Loucy (cell line): ENCODE measurements around the gene TRPM6.

ENCODE experiments used
- H2AFZ ChIP-seq: fragments of 200-600 bp; sonication (generic); 2 replicates; pipeline ENCODE4 v1.6.0; 2016; ENCODE audit warnings: antibody characterized with exemption, mild to moderate bottlenecking, low read length, moderate library complexity
- H3F3A ChIP-seq: fragments of 200-600 bp; 2 replicates; pipeline ENCODE4 v1.6.0; 2016; ENCODE audit warnings: antibody characterized with exemption, low read depth, mild to moderate bottlenecking
- H3K27me3 ChIP-seq: fragments of 200-600 bp; sonication (generic); 2 replicates; pipeline ENCODE4 v1.6.1; 2014; ENCODE audit warnings: low read length, mild to moderate bottlenecking; ENCODE audit not compliant: insufficient read depth, poor library complexity, severe bottlenecking
- H3K36me3 ChIP-seq: fragments of 200-600 bp; sonication (generic); 2 replicates; pipeline ENCODE4 v1.6.1; 2016; ENCODE audit warnings: low read length; ENCODE audit not compliant: insufficient read depth
- H3K4me1 ChIP-seq: fragments of 200-600 bp; sonication (generic); 2 replicates; pipeline ENCODE4 v1.5.1; 2014; ENCODE audit warnings: low read length, mild to moderate bottlenecking; ENCODE audit not compliant: insufficient read depth, poor library complexity, severe bottlenecking
- H3K4me2 ChIP-seq: fragments of 200-600 bp; sonication (generic); 2 replicates; pipeline ENCODE4 v1.6.0; 2014; ENCODE audit warnings: antibody characterized with exemption, low read length, low read depth, mild to moderate bottlenecking; ENCODE audit not compliant: poor library complexity, severe bottlenecking
- H3K4me3 ChIP-seq: fragments of 200-600 bp; sonication (generic); 2 replicates; pipeline ENCODE4 v1.5.1; 2014; ENCODE audit warnings: low read length, mild to moderate bottlenecking, mixed read lengths; ENCODE audit not compliant: poor library complexity, severe bottlenecking
- H3K79me2 ChIP-seq: fragments of 200-600 bp; sonication (generic); 2 replicates; pipeline ENCODE4 v1.6.1; 2014; ENCODE audit warnings: low read length; ENCODE audit not compliant: insufficient read depth
- H3K9ac ChIP-seq: fragments of 200-600 bp; sonication (generic); 2 replicates; pipeline ENCODE4 v1.6.0; 2014; ENCODE audit warnings: mild to moderate bottlenecking, low read depth, low read length, moderate library complexity; ENCODE audit not compliant: poor library complexity, severe bottlenecking
- H3K9me2 ChIP-seq: fragments of 200-600 bp; sonication (generic); replicated peaks from 2 replicates; pipeline ENCODE4 v1.6.1; 2016; ENCODE audit warnings: low read depth, low read length, mixed read lengths
- H3K9me3 ChIP-seq: fragments of 200-600 bp; sonication (generic); 2 replicates; pipeline ENCODE4 v1.6.1; 2014; ENCODE audit warnings: mild to moderate bottlenecking, antibody characterized with exemption, low read length, low read depth; ENCODE audit not compliant: insufficient read depth
- H4K20me1 ChIP-seq: fragments of 200-600 bp; sonication (generic); 2 replicates; pipeline ENCODE4 v1.6.0; 2014; ENCODE audit warnings: antibody characterized with exemption, low read length, mild to moderate bottlenecking; ENCODE audit not compliant: insufficient read depth, poor library complexity, severe bottlenecking
- CTCF ChIP-seq: fragments of 200-600 bp; sonication (generic); conservative IDR thresholded peaks from 2 replicates; pipeline ENCODE4 v1.5.1; 2014; ENCODE audit warnings: mild to moderate bottlenecking, antibody characterized with exemption, low read length
- EZH2phosphoT487 ChIP-seq: fragments of 200-600 bp; IDR thresholded peaks from 2 replicates; pipeline ENCODE4 v1.6.1; 2018; ENCODE audit warnings: antibody characterized with exemption, mild to moderate bottlenecking, moderate library complexity, borderline replicate concordance

TRPM6 gene

GRCh38 chr9:74887041-74887980 lies at the start of gene TRPM6:
TRPM6 (minus strand) TSS chr9:74887921; CDS start chr9:74887856, 65 bp downstream.
- Histone ChIP-seq H3K9me3 (no peaks in the 10 kb centered on the region), H3K4me1 (no peaks in the 10 kb centered on the region), H3K9me2 (no peaks in the 10 kb centered on the region), H2AFZ (peak within 1 kb of the TSS; percentile 78), H3K9ac (peak within 1 kb of the TSS; percentile 47), H3F3A (no peaks in the 10 kb centered on the region), H3K79me2 (no peaks in the 10 kb centered on the region), H3K27me3 (no peaks in the 10 kb centered on the region), H3K36me3 (no peaks in the 10 kb centered on the region), H3K4me3 (peak within 1 kb of the TSS; percentile 68), H4K20me1 (no peaks in the 10 kb centered on the region), H3K4me2 (peak within 1 kb of the TSS; percentile 68)
- TF ChIP-seq CTCF (no peak), EZH2phosphoT487 (no peak)

- Histone ChIP-seq H3K9me2 (no peaks in the 10 kb centered on the region), H3K36me3 (no peaks in the 10 kb centered on the region), H3K4me3 (no peak overlapping the region), H2AFZ (no peak overlapping the region), H3K27me3 (no peaks in the 10 kb centered on the region), H3K9me3 (peaks cover 8% of the 10 kb centered on the region; the same call in 1 of the 2 replicates), H3K9ac (no peak overlapping the region), H3K79me2 (no peaks in the 10 kb centered on the region), H3F3A (no peaks in the 10 kb centered on the region), H3K4me2 (no peak overlapping the region), H3K4me1 (no peaks in the 10 kb centered on the region), H4K20me1 (no peaks in the 10 kb centered on the region)
- TF ChIP-seq CTCF (no peak), EZH2phosphoT487 (no peak)
Observed at GRCh38 chr9:74935008-74935407, 47.3 kb upstream of the TRPM6 start.

GRCh38 chr9:74921737-74922136 lies 34.0 kb upstream of the TRPM6 start:
- no peaks in the 10 kb centered on the region for H3K4me1 ChIP-seq
- H2AFZ ChIP-seq = no peak overlapping the region
- H3K4me2 ChIP-seq = no peak overlapping the region
- no peaks in the 10 kb centered on the region for H3F3A ChIP-seq
- TF ChIP-seq EZH2phosphoT487 = no peak
- no peak for TF ChIP-seq CTCF
- no peaks in the 10 kb centered on the region for H3K9me3 ChIP-seq
- no peaks in the 10 kb centered on the region for H3K36me3 ChIP-seq
- H4K20me1 ChIP-seq = no peaks in the 10 kb centered on the region
- no peaks in the 10 kb centered on the region for H3K9me2 ChIP-seq
- no peak overlapping the region for H3K4me3 ChIP-seq
- no peaks in the 10 kb centered on the region for H3K27me3 ChIP-seq
- no peaks in the 10 kb centered on the region for H3K79me2 ChIP-seq
- H3K9ac ChIP-seq = no peak overlapping the region
